H1 (cell line): ENCODE measurements around the gene LGALS1. TPM values are rescaled to one million over a fixed set of nuclear protein-coding genes. Genes with fewer than 3 reads are reported as not detected.

Source experiments
- CTCF ChIA-PET: fragments of 300-600 bp; sonication (Branson Sonifier 250); formaldehyde crosslinking; loops from one replicate; lab custom pipeline; 2021; ENCODE audit not compliant: partially characterized antibody; lab: Charles Lee
- POLR2A ChIA-PET: fragments of 300-600 bp; sonication (Branson Sonifier 250); formaldehyde crosslinking; loops from one replicate; lab custom pipeline; 2021; ENCODE audit warnings: inconsistent platforms; ENCODE audit not compliant: partially characterized antibody; lab: Charles Lee
- DNase-seq, 2 experiments: peaks; one replicate each; pipeline versions ENCODE4 v3.0.0 to v3.0.0-alpha.2; 2010 to 2022; ENCODE audit warnings: low spot score in 2 of 2, low read depth in 1 of 2, mixed read lengths in 1 of 2
- FAIRE-seq: peaks from 2 replicates; lab custom pipeline; 2011; peaks lifted over from hg19 to GRCh38; lab: Jason Lieb, UNC
- H2AFZ ChIP-seq: 2 replicates; pipeline ENCODE4 v1.8.1; 2012; ENCODE audit warnings: low read length, inconsistent platforms
- H2AK5ac ChIP-seq: 2 replicates; pipeline ENCODE4 v1.6.1; 2013; ENCODE audit warnings: low read depth, low read length
- H2BK120ac ChIP-seq: replicated peaks from 2 replicates; pipeline ENCODE3; 2013; ENCODE audit warnings: low read depth, low read length, inconsistent platforms
- H2BK12ac ChIP-seq: 2 replicates; pipeline ENCODE4 v1.6.1; 2013; ENCODE audit warnings: low read depth, low read length
- H2BK15ac ChIP-seq: 2 replicates; pipeline ENCODE4 v1.6.1; 2013; ENCODE audit warnings: low read length
- H2BK20ac ChIP-seq: 2 replicates; pipeline ENCODE4 v1.6.1; 2013; ENCODE audit warnings: low read length
- H2BK5ac ChIP-seq: 2 replicates; pipeline ENCODE4 v1.6.1; 2013; ENCODE audit warnings: low read depth, low read length
- H3K14ac ChIP-seq: 2 replicates; pipeline ENCODE4 v1.6.1; 2013; ENCODE audit warnings: inconsistent platforms; ENCODE audit not compliant: insufficient read length
- H3K18ac ChIP-seq: 2 replicates; pipeline ENCODE4 v1.6.1; 2013; ENCODE audit warnings: low read length; ENCODE audit errors: extremely low read depth
- H3K23ac ChIP-seq: 2 replicates; pipeline ENCODE4 v1.6.1; 2013; ENCODE audit warnings: inconsistent platforms; ENCODE audit not compliant: insufficient read length
- H3K23me2 ChIP-seq: 2 replicates; pipeline ENCODE4 v1.6.1; 2013; ENCODE audit warnings: low read depth, low read length
- H3K27ac ChIP-seq: 2 replicates; pipeline ENCODE4 v1.6.1; 2011; ENCODE audit warnings: low read depth, low read length, inconsistent platforms
- H3K27me3 ChIP-seq, 4 experiments: replicated peaks in 1 of 4; 1 replicate in 1 of 4; 2 replicates in 3 of 4; pipeline versions ENCODE4 v1.6.1 to v1.8.1; 2011 to 2013; ENCODE audit warnings: low read length in 3 of 4, mild to moderate bottlenecking in 3 of 4, inconsistent platforms in 2 of 4, mixed read lengths in 2 of 4, moderate library complexity in 1 of 4; ENCODE audit not compliant: control insufficient read depth in 3 of 4, insufficient read depth in 3 of 4; ENCODE audit errors: extremely low read depth in 1 of 4
- H3K36me3 ChIP-seq, 4 experiments: 2 replicates each; pipeline versions ENCODE4 v1.6.1 to v1.8.1; 2011 to 2013; ENCODE audit warnings: mild to moderate bottlenecking in 4 of 4, low read length in 3 of 4, moderate library complexity in 2 of 4, control low read depth in 1 of 4, inconsistent platforms in 1 of 4; ENCODE audit not compliant: insufficient read depth in 4 of 4, control insufficient read depth in 2 of 4
- H3K4ac ChIP-seq: replicated peaks from 2 replicates; pipeline ENCODE3; 2013; ENCODE audit warnings: low read length, low read depth, mixed read lengths, inconsistent platforms; ENCODE audit not compliant: insufficient read length
- H3K4me1 ChIP-seq, 4 experiments: replicated peaks in 1 of 4; 1 replicate in 1 of 4; 2 replicates in 3 of 4; pipeline versions ENCODE4 v1.6.1 to v1.8.1; 2011 to 2013; ENCODE audit warnings: low read length in 3 of 4, inconsistent platforms in 2 of 4, mixed read lengths in 1 of 4; ENCODE audit not compliant: insufficient read depth in 4 of 4, control insufficient read depth in 3 of 4
- H3K4me2 ChIP-seq, 2 experiments: 2 replicates each; pipeline versions ENCODE4 v1.6.1 to v1.8.1; 2011 to 2013; ENCODE audit warnings: low read depth in 2 of 2, low read length in 2 of 2, control low read depth in 1 of 2, inconsistent platforms in 1 of 2, mild to moderate bottlenecking in 1 of 2; ENCODE audit not compliant: insufficient read depth in 1 of 2
- H3K4me3 ChIP-seq, 4 experiments: fragments of 200-600, 300-600 bp in 1 of 4; sonication (generic), shearing (Covaris generic), sonication (Bioruptor Twin) in 1 of 4; 2 replicates each; pipeline versions ENCODE4 v1.5.1 to v1.8.1; 2011 to 2016; ENCODE audit warnings: low read length in 4 of 4, low read depth in 3 of 4, control low read depth in 2 of 4, inconsistent platforms in 2 of 4, mild to moderate bottlenecking in 2 of 4, mixed read lengths in 1 of 4, moderate library complexity in 1 of 4; ENCODE audit not compliant: insufficient read depth in 2 of 4; ENCODE audit errors: extremely low read depth in 1 of 4
- H3K56ac ChIP-seq: replicated peaks from 2 replicates; pipeline ENCODE3; 2013; ENCODE audit warnings: low read depth, mild to moderate bottlenecking, mixed read lengths, low read length, inconsistent platforms; ENCODE audit not compliant: insufficient read length
- H3K79me1 ChIP-seq: 2 replicates; pipeline ENCODE4 v1.6.1; 2013; ENCODE audit warnings: low read depth, low read length, control low read depth
- H3K79me2 ChIP-seq, 2 experiments: 2 replicates each; pipeline versions ENCODE4 v1.6.1 to v1.8.1; 2012 to 2013; ENCODE audit warnings: low read length in 2 of 2, mild to moderate bottlenecking in 2 of 2, inconsistent platforms in 1 of 2; ENCODE audit not compliant: insufficient read depth in 2 of 2, control insufficient read depth in 1 of 2
- H3K9ac ChIP-seq, 4 experiments: replicated peaks in 1 of 4; 1 replicate in 1 of 4; 2 replicates in 3 of 4; pipeline versions ENCODE4 v1.6.1 to v1.8.1; 2011 to 2013; ENCODE audit warnings: low read depth in 3 of 4, low read length in 3 of 4, control low read depth in 2 of 4, mild to moderate bottlenecking in 2 of 4, moderate library complexity in 2 of 4, inconsistent platforms in 1 of 4; ENCODE audit errors: extremely low read depth in 1 of 4
- H3K9me3 ChIP-seq, 2 experiments: 2 replicates each; pipeline versions ENCODE4 v1.6.1 to v1.8.1; 2012 to 2013; ENCODE audit warnings: mild to moderate bottlenecking in 2 of 2, moderate library complexity in 2 of 2, control low read depth in 1 of 2, inconsistent platforms in 1 of 2, low read depth in 1 of 2, low read length in 1 of 2, mixed read lengths in 1 of 2; ENCODE audit not compliant: insufficient read depth in 2 of 2
- H4K20me1 ChIP-seq, 2 experiments: replicated peaks in 1 of 2; 2 replicates each; pipeline versions ENCODE3 to v1.8.1; 2011 to 2013; ENCODE audit warnings: inconsistent platforms in 2 of 2, low read length in 2 of 2, mild to moderate bottlenecking in 1 of 2; ENCODE audit not compliant: insufficient read depth in 2 of 2, control insufficient read depth in 1 of 2
- H4K5ac ChIP-seq: 2 replicates; pipeline ENCODE4 v1.6.1; 2013; ENCODE audit warnings: low read length, low read depth, mixed read lengths, inconsistent platforms; ENCODE audit not compliant: insufficient read length
- H4K8ac ChIP-seq: 2 replicates; pipeline ENCODE4 v1.8.0; 2013; ENCODE audit warnings: mild to moderate bottlenecking, moderate library complexity, low read length, inconsistent platforms; ENCODE audit not compliant: insufficient read depth; ENCODE audit errors: extremely low read depth
- H4K91ac ChIP-seq: replicated peaks from 2 replicates; pipeline ENCODE3; 2013; ENCODE audit warnings: low read length, mixed read lengths, inconsistent platforms; ENCODE audit not compliant: insufficient read length
- ATF3 ChIP-seq: IDR thresholded peaks from 2 replicates; pipeline ENCODE4 v1.6.1; 2011; ENCODE audit warnings: low read depth, mild to moderate bottlenecking, low read length; ENCODE audit not compliant: insufficient read depth
- CEBPB ChIP-seq: IDR thresholded peaks from 2 replicates; pipeline ENCODE4 v1.6.1; 2012; ENCODE audit warnings: low read depth, low read length
- GTF2F1 ChIP-seq: IDR thresholded peaks from 2 replicates; pipeline ENCODE4 v1.6.1; 2012; ENCODE audit warnings: low read depth, low read length, improper control_type of control experiment, borderline replicate concordance
- HDAC2 ChIP-seq, 2 experiments: fragments of 300-600 bp in 1 of 2; sonication (generic) in 1 of 2; IDR thresholded peaks; 2 replicates each; pipeline ENCODE4 v1.6.1; 2011 to 2012; ENCODE audit warnings: low read depth in 2 of 2, low read length in 2 of 2, mild to moderate bottlenecking in 2 of 2, moderate library complexity in 2 of 2, borderline replicate concordance in 1 of 2, inconsistent platforms in 1 of 2
- HDAC6 ChIP-seq: IDR thresholded peaks from one replicate; pipeline ENCODE4 v1.7.1; 2012; ENCODE audit warnings: low read depth, mild to moderate bottlenecking, inconsistent platforms, low read length, moderate library complexity
- JUN ChIP-seq: IDR thresholded peaks from 2 replicates; pipeline ENCODE4 v1.6.1; 2011; ENCODE audit warnings: low read depth, mild to moderate bottlenecking, improper control_type of control experiment, low read length
- RBBP5 ChIP-seq: IDR thresholded peaks from 2 replicates; pipeline ENCODE4 v1.7.1; 2012; ENCODE audit warnings: low read depth, mild to moderate bottlenecking, inconsistent platforms, low read length, moderate library complexity, borderline replicate concordance
- SIRT6 ChIP-seq: IDR thresholded peaks from one replicate; pipeline ENCODE4 v1.7.1; 2012; ENCODE audit warnings: low read length, inconsistent platforms
- TAF7 ChIP-seq: optimal IDR thresholded peaks from 2 replicates; pipeline ENCODE3; 2011; ENCODE audit warnings: low read depth, mild to moderate bottlenecking, inconsistent platforms, low read length, moderate library complexity, borderline replicate concordance
- WGBS, 2 experiments: shearing (Covaris generic) in 1 of 2; methylation state at CpG; one replicate each; pipeline versions ENCODE4 v1.1.6 to v1.1.7; 2013 to 2015; ENCODE audit warnings: low lambda C conversion rate in 2 of 2, mixed read lengths in 2 of 2, inconsistent platforms in 1 of 2, low coverage in 1 of 2, missing lambda C conversion rate in 1 of 2; ENCODE audit not compliant: insufficient replicate concordance in 2 of 2, insufficient coverage in 1 of 2, insufficient read length in 1 of 2; ENCODE audit errors: extremely low coverage in 1 of 2, missing lambda C conversion rate in 1 of 2; 5-methylcytosine and 5-hydroxymethylcytosine counted together
- polyA plus RNA-seq, 7 experiments: library from polyadenylated mRNA; depleted of rRNA in 3 of 7; stranded (reverse) in 5 of 7; unstranded in 2 of 7; fragments of >200 nt in 5 of 7; fragments of 200-250 nt in 2 of 7; gene quantifications; 1 replicate in 5 of 7; 2 replicates in 1 of 7; 4 replicates in 1 of 7; pipeline versions ENCODE4 v1.2.1 to v1.2.3, GENCODE V29; 2011 to 2013; ENCODE audit warnings: missing spikeins in 2 of 7, mixed read lengths in 2 of 7
- total RNA-seq: library from RNA; stranded (reverse); fragmentation: NEBNext Ultra II Directional; extraction: Animal tissue kit (Norgen Biotek cat#: 25700); gene quantifications from 2 replicates; pipeline ENCODE4 v1.2.1, GENCODE V29; 2021

LGALS1 gene
- total and polyA plus RNA-seq, 2 of the 8 experiments (the other 6 are each of a cell fraction or from before 2014, with no cell fraction given): 12.0 to 92.4 TPM

DNA sequence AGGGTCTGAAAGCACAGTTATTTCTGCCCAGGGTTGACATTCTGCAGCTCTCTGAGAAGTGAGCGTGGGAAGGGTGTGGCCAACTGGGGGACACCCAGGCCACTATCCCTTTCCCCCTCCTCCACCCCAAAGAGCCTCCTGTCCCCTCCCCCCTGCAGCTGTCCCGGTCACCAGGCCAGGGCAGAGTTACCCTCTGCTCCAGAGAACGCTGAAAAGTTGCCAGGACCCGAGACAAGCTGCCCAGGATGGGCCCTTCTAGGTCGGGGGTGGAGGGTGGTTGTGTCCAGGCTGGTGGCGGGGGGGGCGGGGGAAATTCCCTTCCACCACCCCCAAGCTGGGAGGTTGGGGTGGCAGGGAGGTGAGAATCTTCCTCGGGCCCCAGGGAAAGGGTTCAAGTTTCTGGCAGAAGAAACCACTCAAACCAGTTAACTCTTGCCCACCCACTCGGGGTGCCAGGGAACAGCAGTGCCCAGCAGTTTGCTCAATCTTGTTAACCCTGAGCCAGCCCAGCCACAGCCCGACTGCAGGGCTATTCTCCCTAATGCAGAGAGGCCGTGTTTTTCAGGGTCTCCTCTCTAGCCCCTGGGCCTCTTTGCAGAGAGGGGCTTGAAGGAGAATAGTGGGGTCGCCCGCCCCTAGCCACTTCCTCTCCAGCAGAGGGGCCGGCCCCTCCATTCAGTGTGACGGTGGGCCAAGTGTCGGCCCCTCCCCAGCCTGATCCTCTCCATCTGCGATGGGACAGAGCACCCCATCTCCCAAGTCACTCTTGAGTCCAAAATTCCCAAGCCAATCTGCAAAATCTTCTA, 697 bp downstream of the LGALS1 start:
- Histone ChIP-seq H2BK12ac (peak overlapping the region; percentile 55; the same call in 1 of the 2 replicates), H2BK5ac (no peak overlapping the region), H3K23ac (no peak overlapping the region), H3K27me3 (peaks cover 0 to 2% (median 0%) of the 10 kb centered on the region in 4 experiments; a peak in 1 of 7 replicates), H4K91ac (peak overlapping the region; percentile 10), H3K9me3 (no peaks in the 10 kb centered on the region), H3K27ac (no peak overlapping the region), H4K5ac (no peak overlapping the region), H4K8ac (no peak overlapping the region; the same call in 1 of the 2 replicates), H3K14ac (no peak overlapping the region), H3K4me2 (peak overlapping the region; percentile 63 to 78), H3K79me2 (no peaks in the 10 kb centered on the region), H3K36me3 (no peaks in the 10 kb centered on the region), H3K4ac (no peak overlapping the region), H3K18ac (peak overlapping the region; percentile 56; the same call in 1 of the 2 replicates), H3K79me1 (no peaks in the 10 kb centered on the region), H3K9ac (no peak overlapping the region), H3K23me2 (peaks cover 2% of the 10 kb centered on the region; the same call in 1 of the 2 replicates), H3K4me3 (peak overlapping the region in 2 of 4 experiments; percentile 28 to 63; a peak in 3 of 8 replicates), H2BK15ac (peak overlapping the region; percentile 61; the same call in 1 of the 2 replicates), H4K20me1 (peaks cover 0 to 2% of the 10 kb centered on the region in 2 experiments), H3K4me1 (peaks cover 0 to 19% (median 13%) of the 10 kb centered on the region in 4 experiments; a peak in 6 of 7 replicates), H2AK5ac (no peak overlapping the region), H2BK20ac (peak overlapping the region; percentile 72; the same call in 1 of the 2 replicates), H2AFZ (no peak overlapping the region), H3K56ac (no peak overlapping the region), H2BK120ac (peak overlapping the region; percentile 85)
- 61% methylated on average over 12 of the region's 17 CpGs; no CpG with 5 or more reads in 1 of the 2 experiments for WGBS, 2 experiments
- CTCF ChIA-PET: interaction anchor here (0.9 to 16.3 kb wide), 9 partner anchors 11 to 117 kb away, joined by 3 to 261 read pairs (median 3); partner anchors contain the start of genes SH3BP1 and TRIOBP
- FAIRE-seq (no peak), DNase-seq (peak in 1 of 2 experiments; percentile 53)
- POLR2A ChIA-PET: interaction anchor here (0.6 to 2.2 kb wide), 9 partner anchors 9 to 149 kb away, joined by 3 to 13 read pairs (median 4); partner anchors contain the start of genes GGA1, NOL12 and PDXP
- no peak for TF ChIP-seq HDAC2 (IDR thresholded peaks at IDR 0.05; ENCODE audit: borderline replicate concordance in 1 of 2, low read depth in 2 of 2, low read length in 2 of 2)
- TF ChIP-seq SIRT6: no peak
- no peak for TF ChIP-seq RBBP5
- TF ChIP-seq ATF3: no peak
- TF ChIP-seq JUN: no peak
- no peak for TF ChIP-seq TAF7
- TF ChIP-seq CEBPB: no peak
- no peak for TF ChIP-seq GTF2F1
- no peak for TF ChIP-seq HDAC6
